Measurements from ENCODE around the gene KRT23.

DNA sequence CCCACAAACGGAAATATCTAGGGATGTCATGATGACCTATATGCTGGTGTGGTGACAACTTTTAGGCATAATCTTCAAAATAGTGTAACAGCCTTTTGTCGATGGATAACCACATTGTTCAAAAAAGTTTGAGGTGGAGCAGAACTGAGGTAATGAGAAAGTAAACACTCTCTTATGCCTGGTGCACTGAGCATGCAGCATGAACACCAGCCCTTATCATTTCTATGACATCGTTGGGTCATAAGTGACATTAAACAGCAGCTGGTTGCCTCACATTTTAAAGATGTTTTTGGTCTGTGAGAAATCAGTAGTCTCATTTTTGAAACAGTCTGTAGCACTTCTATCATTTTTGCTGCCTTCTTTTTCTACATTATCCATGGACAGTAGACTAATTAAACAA, 1.8 kb downstream of the KRT23 start:
- TF ChIP-seq EZH2phosphoT487 (IDR thresholded peaks at IDR 0.05; ENCODE audit: borderline replicate concordance) = no peak
- TF ChIP-seq, protein P1, sequence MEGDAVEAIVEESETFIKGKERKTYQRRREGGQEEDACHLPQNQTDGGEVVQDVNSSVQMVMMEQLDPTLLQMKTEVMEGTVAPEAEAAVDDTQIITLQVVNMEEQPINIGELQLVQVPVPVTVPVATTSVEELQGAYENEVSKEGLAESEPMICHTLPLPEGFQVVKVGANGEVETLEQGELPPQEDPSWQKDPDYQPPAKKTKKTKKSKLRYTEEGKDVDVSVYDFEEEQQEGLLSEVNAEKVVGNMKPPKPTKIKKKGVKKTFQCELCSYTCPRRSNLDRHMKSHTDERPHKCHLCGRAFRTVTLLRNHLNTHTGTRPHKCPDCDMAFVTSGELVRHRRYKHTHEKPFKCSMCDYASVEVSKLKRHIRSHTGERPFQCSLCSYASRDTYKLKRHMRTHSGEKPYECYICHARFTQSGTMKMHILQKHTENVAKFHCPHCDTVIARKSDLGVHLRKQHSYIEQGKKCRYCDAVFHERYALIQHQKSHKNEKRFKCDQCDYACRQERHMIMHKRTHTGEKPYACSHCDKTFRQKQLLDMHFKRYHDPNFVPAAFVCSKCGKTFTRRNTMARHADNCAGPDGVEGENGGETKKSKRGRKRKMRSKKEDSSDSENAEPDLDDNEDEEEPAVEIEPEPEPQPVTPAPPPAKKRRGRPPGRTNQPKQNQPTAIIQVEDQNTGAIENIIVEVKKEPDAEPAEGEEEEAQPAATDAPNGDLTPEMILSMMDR (conservative IDR thresholded peaks at IDR 0.05; ENCODE audit: low read length) = no peak
